HG03342 (cell line): ENCODE measurements around the gene SLC34A3.
"Not testable (repeated sequence)": the region's sequence is repeated elsewhere in the genome, so short reads cannot be mapped to it uniquely, and the experiment has no call there.

Experiments
- ATAC-seq: cut with Tn5 transposase; IDR thresholded peaks from one replicate; pipeline ENCODE4 v1.9.1; 2021; ENCODE audit warnings: mild to moderate bottlenecking, moderate library complexity; ENCODE audit not compliant: unreplicated experiment

The SLC34A3 gene

DNA sequence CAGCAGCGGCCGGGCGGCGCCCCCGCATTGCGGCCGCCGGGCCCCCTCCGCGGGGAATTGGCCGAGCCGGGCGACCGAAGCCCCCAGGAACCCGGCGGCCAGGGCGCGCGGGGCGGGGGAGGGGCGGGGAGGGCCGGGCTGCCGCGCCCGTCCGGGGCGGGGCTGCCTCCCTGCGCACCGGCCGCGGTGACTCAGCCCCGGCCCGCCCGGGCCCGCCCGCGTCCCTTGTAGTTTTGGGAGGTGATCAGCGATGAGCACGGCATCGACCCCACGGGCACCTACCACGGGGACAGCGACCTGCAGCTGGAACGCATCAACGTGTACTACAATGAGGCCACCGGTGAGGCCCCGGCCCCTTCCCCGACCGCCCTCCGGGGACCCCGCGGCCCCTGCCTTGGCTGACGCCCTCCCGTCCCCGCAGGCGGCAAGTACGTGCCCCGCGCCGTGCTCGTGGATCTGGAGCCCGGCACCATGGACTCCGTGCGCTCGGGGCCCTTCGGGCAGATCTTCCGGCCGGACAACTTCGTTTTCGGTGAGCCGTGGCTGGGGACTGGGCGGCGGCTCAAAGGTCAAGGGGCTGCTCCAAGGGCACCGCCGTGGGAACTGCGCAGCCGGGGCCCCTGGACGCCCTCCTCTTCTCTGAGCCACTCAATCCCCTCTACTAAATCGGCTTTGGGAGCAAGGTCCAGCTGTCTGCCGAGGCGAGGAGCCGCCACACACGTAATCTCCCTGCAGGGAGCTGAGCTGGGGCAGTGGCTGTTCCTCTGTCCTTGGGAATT is 11.0 kb downstream of the SLC34A3 start:
- ATAC-seq = peak; percentile 4

DNA sequence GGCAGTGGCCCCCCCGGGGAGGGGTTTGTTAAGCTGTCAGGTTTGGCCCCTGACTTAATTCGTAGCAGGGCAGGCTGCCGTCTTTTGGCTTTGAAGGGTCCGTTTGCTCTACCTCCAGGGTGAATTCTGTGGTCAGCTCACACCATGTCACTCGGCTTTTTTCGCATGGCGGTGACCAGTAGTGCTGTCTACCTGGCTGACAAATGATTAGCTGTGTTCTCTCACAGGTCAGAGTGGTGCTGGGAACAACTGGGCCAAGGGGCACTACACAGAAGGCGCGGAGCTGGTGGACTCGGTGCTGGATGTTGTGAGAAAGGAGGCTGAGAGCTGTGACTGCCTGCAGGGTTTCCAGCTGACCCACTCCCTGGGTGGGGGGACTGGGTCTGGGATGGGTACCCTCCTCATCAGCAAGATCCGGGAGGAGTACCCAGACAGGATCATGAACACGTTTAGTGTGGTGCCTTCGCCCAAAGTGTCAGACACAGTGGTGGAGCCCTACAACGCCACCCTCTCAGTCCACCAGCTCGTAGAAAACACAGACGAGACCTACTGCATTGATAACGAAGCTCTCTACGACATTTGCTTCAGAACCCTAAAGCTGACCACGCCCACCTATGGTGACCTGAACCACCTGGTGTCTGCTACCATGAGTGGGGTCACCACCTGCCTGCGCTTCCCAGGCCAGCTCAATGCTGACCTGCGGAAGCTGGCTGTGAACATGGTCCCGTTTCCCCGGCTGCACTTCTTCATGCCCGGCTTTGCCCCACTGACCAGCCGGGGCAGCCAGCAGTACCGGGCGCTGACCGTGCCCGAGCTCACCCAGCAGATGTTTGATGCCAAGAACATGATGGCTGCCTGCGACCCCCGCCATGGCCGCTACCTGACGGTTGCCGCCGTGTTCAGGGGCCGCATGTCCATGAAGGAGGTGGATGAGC is 11.8 kb downstream of the SLC34A3 start:
- ATAC-seq = no peak

DNA sequence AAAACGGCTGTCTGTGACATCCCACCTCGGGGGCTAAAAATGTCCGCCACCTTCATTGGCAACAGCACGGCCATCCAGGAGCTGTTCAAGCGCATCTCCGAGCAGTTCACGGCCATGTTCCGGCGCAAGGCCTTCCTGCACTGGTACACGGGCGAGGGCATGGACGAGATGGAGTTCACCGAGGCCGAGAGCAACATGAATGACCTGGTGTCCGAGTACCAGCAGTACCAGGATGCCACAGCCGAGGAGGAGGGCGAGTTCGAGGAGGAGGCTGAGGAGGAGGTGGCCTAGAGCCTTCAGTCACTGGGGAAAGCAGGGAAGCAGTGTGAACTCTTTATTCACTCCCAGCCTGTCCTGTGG is 12.5 kb downstream of the SLC34A3 start:
- ATAC-seq = not testable (repeated sequence)

DNA sequence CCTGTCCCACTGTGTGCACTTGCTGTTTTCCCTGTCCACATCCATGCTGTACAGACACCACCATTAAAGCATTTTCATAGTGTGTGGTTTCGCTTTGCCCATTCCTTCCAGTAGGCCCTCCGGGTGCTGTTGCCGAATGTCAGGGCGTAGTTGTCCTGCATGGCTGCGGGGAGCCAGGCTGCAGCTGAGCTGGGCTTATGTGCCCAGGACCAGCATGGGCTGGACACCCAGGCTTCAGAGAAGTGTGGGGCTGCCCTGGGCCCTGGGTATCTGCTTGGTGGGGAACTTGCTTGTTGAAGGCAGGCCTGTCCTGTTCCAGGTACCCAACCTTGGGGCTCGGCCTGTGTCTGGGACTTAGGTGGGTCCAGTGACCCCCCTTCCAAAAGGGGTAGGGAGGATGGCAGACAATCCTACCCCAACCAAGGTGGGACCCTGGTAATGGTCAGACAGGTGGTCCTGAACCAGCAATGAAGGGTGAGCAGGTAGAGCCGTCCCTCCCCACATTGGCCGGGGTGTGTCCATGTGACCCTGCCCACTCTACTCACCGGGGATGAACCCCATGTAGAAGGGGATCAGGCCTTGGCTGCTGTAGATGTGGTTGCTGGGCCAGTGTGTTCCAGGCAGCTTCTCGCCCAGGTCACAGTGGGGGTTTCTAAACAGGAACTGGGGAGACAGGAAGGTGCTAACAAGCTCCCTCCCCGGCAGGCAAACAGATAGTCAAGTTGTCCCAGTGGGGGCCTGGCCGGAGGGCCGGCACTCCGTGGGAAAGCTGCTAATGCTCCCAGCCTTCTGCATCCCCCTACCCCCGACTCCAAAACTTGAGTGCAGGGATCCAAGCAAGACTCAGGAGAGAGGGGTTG is 13.2 kb downstream of the SLC34A3 start:
- no peak for ATAC-seq

DNA sequence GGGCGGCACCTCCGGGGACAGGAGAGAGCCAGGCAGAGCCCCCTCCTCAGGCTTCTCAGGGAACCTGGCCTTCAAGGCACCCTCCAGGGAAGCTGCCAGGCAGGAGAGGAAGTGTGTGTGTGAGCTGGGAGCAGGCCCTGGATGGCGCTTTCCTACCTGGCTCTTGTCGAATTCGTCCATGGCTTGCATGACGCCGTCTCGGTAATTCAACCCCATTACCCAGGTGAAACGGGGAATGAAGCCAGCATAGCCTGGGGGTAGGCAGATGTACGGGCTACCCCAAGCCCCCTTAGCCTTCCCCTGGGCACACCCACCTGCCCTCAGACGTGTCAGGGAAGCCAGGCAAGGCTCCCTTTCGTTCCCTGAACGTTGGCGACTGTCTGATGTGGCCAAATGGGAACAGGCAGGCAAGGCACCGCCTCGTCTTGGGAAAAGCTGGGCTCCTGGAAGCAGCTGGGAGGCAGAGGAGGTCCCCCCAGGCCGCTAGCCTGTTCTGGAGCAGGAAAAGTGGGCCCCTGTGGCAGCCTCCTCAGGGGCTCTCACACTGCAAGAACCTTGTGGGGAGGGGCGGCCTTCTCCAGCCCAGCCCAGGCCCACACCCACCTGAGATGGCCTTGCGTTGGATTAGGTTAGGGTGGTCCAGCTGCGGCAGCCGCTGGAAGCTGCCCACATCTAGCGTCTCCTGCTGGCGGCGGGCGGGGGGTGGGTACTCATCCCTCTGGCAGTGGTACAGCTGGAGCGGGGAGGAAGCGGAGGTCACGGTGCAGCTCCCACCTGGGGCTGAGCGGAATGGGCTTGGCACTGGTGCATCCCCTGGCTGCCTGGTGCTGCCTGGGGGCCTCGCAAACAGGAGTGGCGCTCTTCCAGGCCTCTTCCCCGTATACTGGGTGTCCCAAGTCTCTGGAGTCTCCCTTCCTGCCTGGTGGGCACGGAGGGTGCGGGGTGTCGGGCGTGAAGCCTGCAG is 14.1 kb downstream of the SLC34A3 start:
- no peak for ATAC-seq

DNA sequence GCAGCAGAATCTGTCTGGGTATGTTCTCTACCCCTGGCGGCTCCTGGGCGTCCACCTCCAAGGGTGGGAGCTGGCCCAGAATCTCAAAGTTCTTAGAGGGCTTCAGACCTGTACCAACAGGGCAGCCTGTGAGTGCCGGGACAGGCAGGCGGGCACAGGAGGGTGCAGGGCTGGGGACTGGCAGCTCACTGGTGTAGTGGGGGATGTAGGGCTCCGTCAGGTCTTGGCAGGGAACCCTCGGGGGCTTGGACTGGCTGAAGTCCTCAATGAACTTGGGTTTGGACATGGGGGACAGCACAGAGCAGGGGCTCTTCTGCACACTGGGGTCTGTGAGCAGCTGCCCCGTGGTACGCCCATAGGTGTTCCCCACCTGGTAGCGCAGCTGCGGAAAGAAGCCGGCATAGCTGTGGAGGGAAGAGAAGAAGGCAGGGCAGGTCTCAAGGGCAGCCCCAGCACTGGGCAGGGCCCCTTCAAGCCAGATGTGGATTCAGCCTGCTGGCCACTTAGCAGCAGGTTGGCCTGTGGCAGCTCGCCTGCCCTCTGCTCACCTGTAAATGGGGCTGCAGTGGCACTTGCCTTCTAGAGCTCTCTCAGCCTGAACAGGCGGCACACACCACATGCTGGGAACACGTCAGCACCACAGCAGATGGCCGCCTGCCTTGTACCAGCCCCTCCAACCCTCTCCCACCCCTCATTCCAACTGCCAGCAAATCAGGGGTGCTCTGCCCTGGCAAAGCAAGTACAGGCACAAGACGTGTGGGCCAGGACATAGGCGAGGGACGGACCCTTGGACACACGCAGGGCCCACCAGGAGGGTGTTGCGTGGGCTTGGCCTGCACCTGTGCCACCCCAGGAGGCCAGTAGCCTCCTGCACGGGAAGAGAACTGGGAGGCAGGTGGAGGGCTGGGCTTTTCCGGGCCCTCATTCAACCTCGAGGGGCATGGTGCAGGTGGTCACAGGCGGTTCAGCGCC is 15.0 kb downstream of the SLC34A3 start:
- ATAC-seq = no peak

DNA sequence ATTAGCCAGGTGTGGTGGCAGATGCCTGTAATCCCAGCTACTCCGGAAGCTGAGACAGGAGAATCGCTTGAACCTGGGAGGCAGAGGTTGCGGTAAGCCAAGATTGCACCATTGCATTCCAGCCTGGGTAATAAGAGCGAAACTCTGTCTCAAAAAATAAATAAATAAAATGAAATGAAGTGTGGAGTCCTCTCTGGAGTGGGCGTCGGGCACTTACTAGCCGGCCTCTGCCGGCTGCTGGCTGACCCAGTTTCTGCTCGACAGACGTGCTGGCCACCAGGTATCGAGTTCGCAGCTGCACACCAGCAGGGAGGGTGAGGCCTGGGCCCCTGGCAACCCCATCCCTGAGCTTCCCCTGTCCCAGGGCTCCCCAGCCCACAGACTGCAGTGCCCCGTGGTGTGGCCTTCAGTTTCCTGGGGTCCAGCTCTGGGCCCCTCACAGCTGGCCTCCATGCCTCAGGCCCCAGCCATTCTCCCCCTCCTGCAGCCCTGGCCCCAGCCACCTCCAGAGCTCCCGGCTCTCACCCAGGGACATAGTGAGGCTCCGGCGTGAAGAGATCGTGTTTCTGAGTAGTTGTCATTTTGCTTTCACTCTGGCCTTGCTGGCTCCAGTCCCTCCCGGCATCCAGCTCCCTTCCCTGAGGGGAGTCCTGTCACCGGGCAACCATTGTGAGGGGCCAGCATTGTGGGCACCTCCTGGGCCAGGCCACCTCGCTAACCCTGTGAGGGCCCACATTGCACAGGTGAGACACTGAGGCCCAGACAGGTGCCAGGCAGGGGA is 16.6 kb downstream of the SLC34A3 start:
- ATAC-seq = no peak

DNA sequence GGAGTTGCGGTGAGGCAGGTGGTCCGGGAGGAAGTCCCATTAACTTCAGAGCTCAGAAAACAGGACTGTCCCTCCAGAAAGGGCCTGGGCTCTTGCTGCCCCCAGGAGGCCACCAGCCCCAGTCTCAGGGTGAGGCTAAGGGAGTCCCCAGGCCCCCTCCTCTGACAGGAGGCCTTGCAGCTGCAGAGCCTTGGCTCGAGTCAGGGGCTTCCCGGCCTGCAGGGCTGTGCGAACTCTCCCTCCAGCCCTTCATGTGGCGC is 17.1 kb downstream of the SLC34A3 start:
- ATAC-seq = no peak

DNA sequence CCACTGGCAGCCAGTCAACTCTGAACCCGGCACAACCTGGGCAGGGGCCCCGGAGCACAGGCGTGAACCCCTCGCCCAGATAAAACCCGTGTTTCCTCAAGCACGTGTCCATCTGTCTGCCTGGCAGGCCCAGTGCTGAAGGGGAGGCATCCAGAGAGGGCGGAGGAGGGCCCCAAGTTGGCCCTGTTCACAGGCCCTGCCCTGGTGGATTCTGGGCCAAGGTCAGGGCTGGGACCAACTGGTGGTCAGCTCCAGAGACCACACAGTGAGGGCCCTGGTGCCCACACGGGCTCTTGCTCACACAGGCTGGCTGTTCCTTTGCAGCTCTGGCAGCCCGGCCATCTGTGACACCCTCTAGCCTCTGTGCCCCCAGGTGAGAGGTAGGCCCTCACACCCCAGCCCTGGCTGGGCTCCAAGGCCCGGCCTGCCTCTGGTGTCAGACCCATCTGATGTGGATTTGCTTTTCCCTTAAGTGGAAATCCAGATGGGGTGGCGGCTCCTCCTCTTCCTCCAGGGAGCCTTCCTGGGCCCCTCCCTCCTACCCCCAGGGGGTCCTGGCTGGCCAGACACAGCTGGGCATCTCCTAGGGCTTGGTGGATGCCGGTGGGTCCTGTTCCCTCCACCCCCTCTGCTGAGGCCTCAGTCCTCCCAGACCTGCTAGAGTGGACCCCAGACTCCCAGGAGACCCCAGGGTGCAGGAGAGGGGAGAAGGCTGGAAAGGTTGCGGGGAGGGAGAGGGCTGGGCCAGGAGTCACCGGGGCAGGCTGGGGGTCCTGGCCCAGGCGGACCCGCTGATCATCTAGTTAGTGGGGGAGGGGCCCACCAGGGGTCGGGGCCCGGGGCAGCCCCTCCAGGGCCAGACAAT is 19.9 kb downstream of the SLC34A3 start:
- ATAC-seq = no peak

DNA sequence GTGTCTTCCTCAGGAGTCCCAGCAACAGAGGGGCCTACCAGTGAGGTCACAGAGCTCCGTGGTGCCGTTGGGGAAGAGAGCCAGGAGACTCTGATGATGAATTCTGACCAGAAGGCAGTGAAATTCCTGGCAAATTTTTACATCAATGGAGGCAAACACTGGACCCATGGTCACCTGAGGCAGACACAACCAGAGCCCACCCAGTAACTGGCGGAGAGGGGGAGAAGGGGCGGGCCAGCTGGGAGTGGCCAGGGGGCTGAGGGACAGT is 20.4 kb downstream of the SLC34A3 start, which contains the start of gene STPG3:
Gene STPG3 (plus strand): TSS at position 93 of the 268 bp plus-strand sequence. CDS start 1 bp downstream, at position 94.
- no peak for ATAC-seq

DNA sequence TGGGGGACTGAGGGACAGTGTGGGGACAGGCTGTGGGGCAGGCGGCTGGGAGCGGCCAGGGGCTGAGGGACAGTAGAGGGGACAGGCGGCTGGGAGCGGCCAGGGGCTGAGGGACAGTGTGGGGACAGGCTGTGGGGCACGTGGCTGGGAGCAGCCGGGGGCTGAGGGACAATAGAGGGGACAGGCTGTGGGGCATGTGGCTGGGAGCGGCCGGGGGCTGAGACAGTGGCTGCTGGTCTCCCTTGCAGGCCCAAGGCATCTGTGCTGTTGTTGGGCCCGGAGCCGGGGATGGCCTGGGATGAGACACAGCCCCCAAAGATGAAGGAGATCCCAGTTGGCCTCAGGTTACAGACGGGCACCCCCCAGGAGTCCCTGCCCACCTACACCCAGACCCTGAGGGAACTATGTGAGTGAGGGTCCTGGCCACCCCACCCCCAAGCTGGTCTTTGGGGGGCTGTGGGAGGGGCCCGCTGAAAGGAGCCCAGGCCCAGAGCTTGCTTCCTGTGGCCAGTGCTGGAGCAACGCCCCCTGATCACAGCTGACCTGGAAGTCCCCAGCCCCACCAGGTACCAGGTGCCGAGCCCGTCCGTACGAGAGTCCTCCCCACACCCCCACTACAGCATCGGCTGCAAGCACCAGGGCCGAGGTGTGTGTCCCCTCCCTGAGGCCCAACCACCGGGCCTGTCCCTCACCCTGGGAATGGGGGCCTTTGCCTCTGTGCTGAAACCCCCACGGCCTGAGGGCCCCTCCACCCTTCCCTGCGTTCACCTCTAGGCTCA is 21.0 kb downstream of the SLC34A3 start:
- ATAC-seq = no peak

DNA sequence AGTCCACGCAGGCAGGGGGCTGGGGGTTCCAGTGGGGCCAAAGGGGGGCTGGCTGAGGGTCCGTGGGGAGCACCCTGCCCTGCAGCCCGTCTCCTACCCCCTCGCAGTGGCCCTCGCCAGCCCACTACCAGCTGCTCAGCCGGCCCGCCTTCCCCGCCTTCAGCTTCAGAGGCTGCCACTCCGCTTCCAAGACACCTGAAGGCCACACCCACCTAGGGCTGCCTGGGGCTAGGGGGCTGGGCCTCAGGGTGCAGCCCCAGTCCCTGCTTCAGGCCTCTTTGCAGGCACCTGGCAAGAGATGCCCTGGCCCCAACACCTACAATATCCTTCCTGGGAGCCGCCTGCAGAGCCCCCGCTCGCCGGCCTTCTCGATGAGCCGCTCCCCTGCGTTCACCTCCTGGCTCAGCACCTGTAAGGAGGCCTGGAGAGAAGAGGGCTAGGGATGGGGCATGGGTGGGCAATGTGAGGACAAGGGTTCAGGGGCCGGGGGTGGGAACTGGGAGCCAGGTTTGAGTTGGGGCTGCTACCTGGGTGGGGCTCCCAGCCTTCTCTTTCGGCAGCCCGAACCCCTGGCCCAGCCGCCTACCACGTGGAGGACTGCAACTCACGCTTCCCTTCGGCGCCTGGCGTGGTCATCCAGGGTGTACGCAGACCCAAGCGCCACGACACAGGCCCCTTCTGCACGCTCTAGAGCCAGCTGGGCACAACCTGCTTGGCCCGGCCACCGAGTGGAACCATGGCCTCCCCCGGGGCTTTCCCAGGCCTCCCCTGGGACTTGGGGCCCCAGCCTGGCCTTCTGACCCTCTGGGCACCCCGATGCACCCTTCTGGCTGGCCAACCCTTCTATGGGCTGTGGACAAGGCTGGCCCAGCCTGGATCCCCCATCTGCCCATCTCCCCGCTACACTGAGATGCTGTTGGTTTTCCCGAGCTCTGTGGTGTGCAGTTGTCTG is 22.1 kb downstream of the SLC34A3 start:
- no peak for ATAC-seq

DNA sequence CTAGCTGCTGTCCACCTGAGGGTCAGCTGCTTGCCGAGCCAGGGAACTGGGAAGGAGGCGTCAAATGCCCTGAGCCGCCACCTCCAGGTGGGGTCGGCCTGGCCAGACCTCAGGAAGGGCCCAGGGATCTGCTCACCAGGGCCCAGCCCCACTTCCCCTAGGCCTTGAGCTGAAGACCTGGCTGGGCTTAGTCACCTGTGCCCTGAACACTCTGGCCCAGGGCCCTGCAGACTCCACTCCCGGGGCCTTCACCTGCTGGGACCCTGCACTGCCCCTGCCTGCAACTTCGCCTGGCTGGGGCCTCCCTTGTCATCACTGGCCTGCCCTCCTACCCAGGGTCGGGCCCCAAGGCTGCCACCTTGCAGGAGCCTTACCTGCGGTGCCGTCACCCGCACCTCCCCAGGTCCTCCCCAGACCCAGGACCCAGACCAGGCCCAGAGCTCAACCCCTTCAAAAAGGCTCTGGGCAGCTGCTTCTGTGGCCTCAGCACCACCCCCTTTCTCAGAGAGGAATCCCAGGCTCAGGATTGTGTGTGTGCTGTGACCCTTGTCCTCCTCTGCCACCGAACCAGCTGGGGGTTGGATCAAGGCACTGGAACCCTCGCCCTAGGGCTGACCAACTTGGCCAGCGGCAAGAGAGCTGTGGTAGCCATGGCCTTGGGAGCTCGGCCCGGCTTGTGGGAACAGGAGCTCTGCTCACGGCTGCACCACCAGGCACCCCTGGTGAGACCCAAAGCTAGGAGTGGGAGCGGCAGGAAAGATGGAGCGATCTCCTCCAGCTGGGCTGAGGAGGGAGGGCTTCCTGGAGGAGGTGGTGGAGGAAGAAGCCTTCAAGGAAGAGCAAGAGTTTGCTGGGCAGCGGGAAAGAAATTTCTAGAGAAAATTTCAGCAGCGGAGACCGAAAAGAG is 23.3 kb downstream of the SLC34A3 start:
- no peak for ATAC-seq

DNA sequence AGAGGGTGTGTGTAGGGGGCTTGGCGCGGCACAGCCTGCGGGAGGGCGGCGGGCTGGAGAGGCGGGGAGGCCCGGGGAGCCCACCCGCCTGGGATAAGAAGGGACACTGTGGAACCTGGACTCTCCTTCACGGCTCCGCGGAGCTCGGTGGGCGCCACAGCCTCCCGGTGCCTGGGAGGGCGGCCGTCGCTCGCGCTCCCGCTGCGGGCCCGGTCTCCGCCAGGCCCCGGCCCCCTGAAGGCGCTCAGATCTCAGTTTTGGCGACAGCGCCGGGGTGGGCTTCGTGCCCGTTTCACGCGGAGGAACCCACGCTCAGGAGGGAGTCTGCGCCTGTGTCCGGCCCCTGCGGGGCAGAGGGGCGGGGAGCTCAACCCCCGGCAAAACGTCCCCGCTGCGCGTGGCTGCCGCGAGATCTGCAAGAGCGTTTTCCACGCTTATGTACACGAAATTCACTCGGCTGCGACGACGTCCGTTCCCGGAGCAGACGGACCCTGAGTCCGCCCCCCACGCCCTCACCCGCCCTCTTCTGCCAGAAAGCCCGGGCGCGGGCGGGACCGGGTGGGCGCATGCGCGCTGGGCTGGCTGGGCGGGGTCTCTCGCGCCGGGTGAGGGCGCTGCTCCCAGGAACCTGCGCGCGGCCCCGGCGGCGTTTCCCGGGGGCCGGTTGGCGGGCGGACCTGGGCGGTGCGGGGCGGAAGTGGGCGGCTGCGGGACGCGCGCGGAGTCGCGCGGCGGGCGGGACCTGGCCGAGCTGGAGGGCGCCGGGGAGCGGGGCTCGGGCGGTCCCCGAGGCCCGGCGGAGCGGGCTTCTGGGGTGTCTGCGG is 24.1 kb downstream of the SLC34A3 start, which contains the start of gene NELFB:
Gene NELFB (plus strand): TSS at position 704 of the 824 bp plus-strand sequence.
- ATAC-seq = peak; percentile 60
